ENCODE results near the gene LLGL1. TPM values are rescaled to one million over a fixed set of nuclear protein-coding genes. Genes with fewer than 3 reads are reported as not detected.

The LLGL1 gene
- polyA plus RNA-seq, 2 of the 4 experiments (the other 2 are of a cell fraction), result 11.2 to 19.3 TPM

GRCh38 chr17:18291718-18292540 lies 66.5 kb downstream of the LLGL1 start:
- TF ChIP-seq FOSB (CRISPR knock-in tag; IDR thresholded peaks at IDR 0.05), result no peak
- TF ChIP-seq TP53 (CRISPR knock-in tag; IDR thresholded peaks at IDR 0.05), result no peak
- no peak for TF ChIP-seq EP300 (IDR thresholded peaks at IDR 0.05)
- TF ChIP-seq CHD4 (IDR thresholded peaks at IDR 0.05; ENCODE audit: borderline replicate concordance), result no peak
- TF ChIP-seq FOXS1 (CRISPR knock-in tag; IDR thresholded peaks at IDR 0.05), result no peak
- no peak for TF ChIP-seq KDM1A (IDR thresholded peaks at IDR 0.05; ENCODE audit: low read depth)
- FAIRE-seq, result no peak
- WGBS (ENCODE audit: missing lambda C conversion rate), result 91% methylated on average over 15 of the region's 15 CpGs
- no peak overlapping the region for H3K4me3 ChIP-seq
- no peaks in the 10 kb centered on the region for H3K9me3 ChIP-seq
- no peak overlapping the region for H3K27ac ChIP-seq
- H3K4me1 ChIP-seq, result no peaks in the 10 kb centered on the region
- no peak overlapping the region for H3K4me2 ChIP-seq
- ATAC-seq, result no peak
- no peak for DNase-seq (ENCODE audit: low read depth in 1 of 2, low spot score in 1 of 2)
- CTCF ChIA-PET, result interaction anchor here (1.0 kb wide), 1 partner anchor 10 kb away, joined by 5 read pairs; no protein-coding TSS in a partner anchor
- POLR2A ChIA-PET, result no interaction called here

Other genes with a start within 250 kb of the LLGL1 start
- gene ATPAF2, start 186.5 kb upstream of the LLGL1 start, polyA plus RNA-seq (2011; rRNA removed), result 20.0 and 22.3 TPM in 2 replicates
- gene ATPAF2, start 186.5 kb upstream of the LLGL1 start, polyA plus RNA-seq (2017; fragmentation: RNase III; extraction: RNeasy Plus Mini Kit Qiagen cat#74134 plus additional on column Dnase treatment), result 20.7 to 21.4 TPM (median 21.3 TPM) in 3 replicates
- 11.2 and 11.9 TPM in 2 replicates for gene GID4, start 186.2 kb upstream of the LLGL1 start, polyA plus RNA-seq (2011; rRNA removed)
- gene GID4, start 186.2 kb upstream of the LLGL1 start, polyA plus RNA-seq (2017; fragmentation: RNase III; extraction: RNeasy Plus Mini Kit Qiagen cat#74134 plus additional on column Dnase treatment), result 11.4 to 11.6 TPM (median 11.5 TPM) in 3 replicates
- 41.9 and 44.6 TPM in 2 replicates for gene DRG2, start 137.7 kb upstream of the LLGL1 start, polyA plus RNA-seq (2011; rRNA removed)
- gene DRG2, start 137.7 kb upstream of the LLGL1 start, polyA plus RNA-seq (2017; fragmentation: RNase III; extraction: RNeasy Plus Mini Kit Qiagen cat#74134 plus additional on column Dnase treatment), result 48.2 to 51.9 TPM (median 48.3 TPM) in 3 replicates
- 0.22 and 0.24 TPM in 2 replicates for gene MYO15A, start 116.9 kb upstream of the LLGL1 start, polyA plus RNA-seq (2011; rRNA removed)
- gene MYO15A, start 116.9 kb upstream of the LLGL1 start, polyA plus RNA-seq (2017; fragmentation: RNase III; extraction: RNeasy Plus Mini Kit Qiagen cat#74134 plus additional on column Dnase treatment), result 0.07 to 0.36 TPM (median 0.26 TPM) in 3 replicates
- 99.2 and 105 TPM in 2 replicates for gene ALKBH5, start 41.8 kb upstream of the LLGL1 start, polyA plus RNA-seq (2011; rRNA removed)
- gene ALKBH5, start 41.8 kb upstream of the LLGL1 start, polyA plus RNA-seq (2017; fragmentation: RNase III; extraction: RNeasy Plus Mini Kit Qiagen cat#74134 plus additional on column Dnase treatment), result 52.5 to 57.9 TPM (median 54.2 TPM) in 3 replicates
- 280 and 299 TPM in 2 replicates for gene FLII, start 33.1 kb downstream of the LLGL1 start, polyA plus RNA-seq (2011; rRNA removed)
- 222 to 265 TPM (median 253 TPM) in 3 replicates for gene FLII, start 33.1 kb downstream of the LLGL1 start, polyA plus RNA-seq (2017; fragmentation: RNase III; extraction: RNeasy Plus Mini Kit Qiagen cat#74134 plus additional on column Dnase treatment)
- 3.7 and 4.3 TPM in 2 replicates for gene MIEF2, start 35.0 kb downstream of the LLGL1 start, polyA plus RNA-seq (2011; rRNA removed)
- gene MIEF2, start 35.0 kb downstream of the LLGL1 start, polyA plus RNA-seq (2017; fragmentation: RNase III; extraction: RNeasy Plus Mini Kit Qiagen cat#74134 plus additional on column Dnase treatment), result 6.0 to 8.5 TPM (median 7.0 TPM) in 3 replicates
- 29.0 TPM in 2 replicates for gene TOP3A, start 89.4 kb downstream of the LLGL1 start, polyA plus RNA-seq (2011; rRNA removed)
- gene TOP3A, start 89.4 kb downstream of the LLGL1 start, polyA plus RNA-seq (2017; fragmentation: RNase III; extraction: RNeasy Plus Mini Kit Qiagen cat#74134 plus additional on column Dnase treatment), result 28.2 to 30.7 TPM (median 29.3 TPM) in 3 replicates
- 12.3 and 15.0 TPM in 2 replicates for gene SMCR8, start 89.7 kb downstream of the LLGL1 start, polyA plus RNA-seq (2011; rRNA removed)
- 14.3 to 15.8 TPM (median 15.1 TPM) in 3 replicates for gene SMCR8, start 89.7 kb downstream of the LLGL1 start, polyA plus RNA-seq (2017; fragmentation: RNase III; extraction: RNeasy Plus Mini Kit Qiagen cat#74134 plus additional on column Dnase treatment)
- 38.7 and 43.2 TPM in 2 replicates for gene SHMT1, start 137.9 kb downstream of the LLGL1 start, polyA plus RNA-seq (2011; rRNA removed)
- gene SHMT1, start 137.9 kb downstream of the LLGL1 start, polyA plus RNA-seq (2017; fragmentation: RNase III; extraction: RNeasy Plus Mini Kit Qiagen cat#74134 plus additional on column Dnase treatment), result 58.3 to 66.1 TPM (median 62.1 TPM) in 3 replicates
- not detected in 2 replicates for gene EVPLL, start 152.1 kb downstream of the LLGL1 start, polyA plus RNA-seq (2011; rRNA removed)
- 0.05 to 0.07 TPM in 2 of 3 replicates, not detected in the other for gene EVPLL, start 152.1 kb downstream of the LLGL1 start, polyA plus RNA-seq (2017; fragmentation: RNase III; extraction: RNeasy Plus Mini Kit Qiagen cat#74134 plus additional on column Dnase treatment)

Measured in A549 (cell line).